ENCODE measurements around the gene TECTB.

Gene TECTB

DNA sequence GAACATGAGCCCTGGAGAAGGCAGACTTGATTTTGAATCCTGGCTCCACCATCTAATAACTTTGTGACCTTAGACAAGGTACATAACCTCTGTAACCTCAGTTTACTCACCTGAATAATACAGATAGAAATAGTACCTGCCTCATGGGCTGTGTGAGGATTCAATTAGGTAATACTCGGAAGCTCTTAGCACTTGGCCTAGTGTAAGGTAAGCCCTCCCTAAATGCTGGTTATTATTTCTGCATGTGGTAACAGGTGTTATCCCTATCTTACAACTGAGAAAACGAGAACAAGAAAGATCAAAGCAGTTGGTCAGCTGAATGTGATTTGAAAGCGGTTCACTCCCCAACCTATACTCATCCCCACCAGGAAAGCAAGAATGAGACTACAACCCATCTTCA is 62.0 kb downstream of the TECTB start:
- in situ Hi-C loops (cut with HindIII; ENCODE audit: low sequenced_read_pairs), result no loop called here

DNA sequence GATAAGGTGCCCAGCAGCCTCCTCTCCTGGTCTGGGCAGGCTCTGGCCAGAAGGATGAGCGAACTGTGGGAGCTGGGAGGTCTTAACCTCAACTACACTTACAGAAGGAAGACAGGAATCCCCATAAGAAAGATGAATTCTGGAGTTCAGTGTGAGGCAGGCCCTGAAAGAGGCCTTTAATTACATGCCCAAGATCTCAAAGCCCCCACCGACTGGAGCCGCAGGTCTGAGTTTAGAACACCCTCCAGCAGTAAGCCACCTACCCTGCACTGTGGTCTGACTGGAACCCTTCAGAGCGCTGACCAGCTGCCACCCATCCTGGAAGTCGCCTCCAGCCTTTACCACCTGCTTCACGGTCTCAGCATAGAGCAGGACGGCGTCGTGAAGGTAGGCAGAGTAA is 62.5 kb downstream of the TECTB start:
- in situ Hi-C loops (cut with HindIII; ENCODE audit: low sequenced_read_pairs), result no loop called here

DNA sequence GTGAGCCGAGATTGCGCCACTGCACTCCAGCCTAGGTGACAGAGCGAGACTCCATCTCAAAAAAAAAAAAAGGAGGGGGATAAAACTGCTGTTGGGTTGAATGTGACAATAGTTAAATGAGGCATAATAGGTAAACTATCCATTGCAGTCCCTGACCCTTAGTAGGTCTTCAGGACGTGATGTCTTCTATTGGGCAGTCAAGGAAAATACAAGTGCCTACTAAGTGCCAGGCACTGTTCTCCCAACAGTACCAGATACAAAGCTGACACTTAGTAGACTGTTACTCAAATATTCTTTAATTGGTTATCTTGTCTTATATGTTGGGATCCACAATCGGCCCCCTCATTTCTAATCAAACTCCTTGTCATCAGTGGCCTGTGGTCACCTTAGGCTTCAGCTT is 63.6 kb downstream of the TECTB start:
- in situ Hi-C loops (cut with HindIII; ENCODE audit: low sequenced_read_pairs), result no loop called here

DNA sequence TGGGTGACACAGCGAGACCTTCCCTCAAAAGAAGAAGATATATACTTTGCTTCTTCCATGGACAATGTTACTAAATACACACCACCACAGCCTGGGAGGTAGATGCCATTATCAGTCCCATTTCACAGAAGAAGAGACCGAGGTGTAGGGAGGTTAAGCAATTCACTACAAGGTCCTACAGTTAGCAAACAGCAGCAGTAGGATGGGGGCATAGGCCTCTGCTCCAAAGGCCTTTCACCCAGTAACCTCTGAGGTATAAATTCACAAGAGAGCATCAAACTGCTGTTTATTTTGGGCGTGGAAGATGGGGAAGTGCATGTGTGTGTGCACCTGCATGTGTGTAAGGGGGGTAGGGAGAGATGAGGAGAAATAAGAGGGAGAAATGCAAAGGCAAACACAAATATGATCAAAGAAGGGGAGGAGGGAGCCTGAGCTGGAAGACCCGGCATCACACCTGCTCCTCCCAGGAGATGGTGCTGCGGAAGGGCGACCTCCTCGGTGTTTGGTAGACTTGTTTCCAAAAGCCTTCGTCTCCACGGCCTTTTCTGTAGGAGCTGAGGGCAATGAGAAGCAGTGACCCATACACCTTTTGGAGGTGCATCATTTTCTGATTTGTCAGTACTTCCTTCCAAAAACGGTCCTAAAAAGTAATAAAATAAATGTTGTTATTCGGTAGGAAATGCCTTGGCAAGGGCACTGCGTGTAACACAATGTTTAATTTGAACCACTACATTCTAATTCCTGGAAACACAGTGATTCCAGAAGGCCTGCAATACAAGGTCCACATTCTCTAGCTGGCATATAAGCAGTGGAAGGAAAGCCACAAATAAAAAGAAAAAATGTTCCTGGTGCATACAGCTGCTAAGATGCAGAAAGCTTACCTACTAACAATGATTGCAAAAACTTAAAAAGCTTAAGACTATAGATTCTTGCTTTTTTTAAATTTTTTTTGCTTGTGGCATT is 64.8 kb downstream of the TECTB start:
- in situ Hi-C loops (cut with HindIII; ENCODE audit: low sequenced_read_pairs), result no loop called here

DNA sequence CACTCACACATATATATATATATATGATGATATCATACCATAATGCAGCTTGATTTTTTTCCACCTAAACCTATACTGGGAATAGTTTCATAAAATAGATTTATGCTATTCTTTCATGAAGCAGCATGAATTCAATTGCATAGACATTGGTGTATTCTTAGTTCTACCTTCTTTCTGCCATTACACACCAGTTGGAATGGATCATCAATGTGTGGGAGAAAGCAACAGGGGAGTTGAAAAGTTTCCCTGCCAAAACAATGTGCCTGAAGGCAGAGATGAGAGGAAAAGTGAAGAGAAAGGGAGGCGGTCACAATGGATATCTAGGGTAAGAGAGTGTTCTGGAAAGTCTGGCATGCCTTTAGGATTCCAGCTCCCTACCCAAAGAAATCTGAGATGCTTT is 65.6 kb downstream of the TECTB start:
- in situ Hi-C loops (cut with HindIII; ENCODE audit: low sequenced_read_pairs), result no loop called here

DNA sequence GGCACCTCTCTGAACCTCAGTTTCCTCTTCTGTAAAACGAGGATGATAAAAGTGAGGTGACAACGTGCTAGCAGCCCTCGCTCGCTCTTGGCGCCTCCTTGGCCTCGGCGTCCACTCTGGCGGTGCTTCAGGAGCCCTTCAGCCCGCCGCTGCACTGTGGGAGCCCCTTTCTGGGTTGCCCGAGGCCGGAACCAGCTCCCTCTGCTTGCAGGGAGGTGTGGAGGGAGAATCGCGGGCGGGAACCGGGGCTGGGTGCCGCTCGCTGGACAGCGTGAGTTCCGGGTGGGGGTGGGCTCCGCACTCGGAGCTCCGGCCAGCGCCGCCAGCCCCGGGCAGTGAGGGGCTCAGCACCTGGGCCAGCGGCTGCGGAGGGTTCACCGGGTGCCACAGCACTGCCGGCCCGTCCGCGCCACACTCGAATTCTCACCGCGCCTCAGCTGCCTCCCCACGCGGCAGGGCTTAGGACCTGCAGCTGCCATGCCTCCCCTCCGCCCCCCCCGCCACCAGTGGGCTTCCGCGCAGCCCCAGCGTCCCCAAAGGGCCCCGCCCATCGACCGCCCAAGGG is 66.4 kb downstream of the TECTB start:
- in situ Hi-C loops (cut with HindIII; ENCODE audit: low sequenced_read_pairs), result no loop called here

DNA sequence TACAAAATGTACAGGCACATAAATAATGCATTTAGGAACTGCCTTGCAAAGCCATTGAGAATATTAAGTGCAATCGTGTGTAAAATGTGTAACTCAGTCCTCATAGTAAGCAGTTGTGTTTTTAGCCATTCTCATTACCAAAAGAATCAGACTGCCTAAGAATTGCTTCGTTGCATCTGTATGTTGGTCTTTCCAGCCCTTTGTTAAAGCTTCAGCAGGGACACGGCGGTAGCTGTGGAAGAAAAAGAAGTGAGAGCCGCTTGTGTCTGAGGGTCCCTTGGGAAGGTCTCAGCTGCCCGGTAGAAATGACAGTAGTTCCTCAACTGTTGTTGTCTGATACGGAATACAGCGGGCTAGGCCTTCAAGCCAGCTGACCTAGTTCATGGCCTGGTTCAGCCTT is 67.9 kb downstream of the TECTB start:
- in situ Hi-C loops (cut with HindIII; ENCODE audit: low sequenced_read_pairs), result no loop called here

DNA sequence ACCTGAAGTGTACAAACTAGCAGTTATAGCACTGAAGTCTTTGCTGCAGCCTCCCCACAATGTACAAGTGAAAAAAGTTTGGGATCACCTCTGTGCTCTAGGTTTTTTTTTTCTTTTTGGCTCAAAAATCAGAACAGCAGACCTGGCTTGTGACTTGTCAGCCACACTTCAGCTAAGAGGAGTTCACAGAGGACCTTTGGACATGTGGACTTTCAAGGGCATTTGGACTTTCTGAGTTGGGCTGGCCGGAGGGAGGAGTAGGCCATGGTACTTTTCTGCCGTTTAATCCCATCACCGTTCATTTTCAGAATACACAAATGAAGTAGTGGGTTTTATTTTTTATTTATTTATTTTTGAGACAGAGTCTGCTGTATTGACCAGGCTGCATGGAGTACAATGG is 68.8 kb downstream of the TECTB start:
- in situ Hi-C loops (cut with HindIII; ENCODE audit: low sequenced_read_pairs), result no loop called here

DNA sequence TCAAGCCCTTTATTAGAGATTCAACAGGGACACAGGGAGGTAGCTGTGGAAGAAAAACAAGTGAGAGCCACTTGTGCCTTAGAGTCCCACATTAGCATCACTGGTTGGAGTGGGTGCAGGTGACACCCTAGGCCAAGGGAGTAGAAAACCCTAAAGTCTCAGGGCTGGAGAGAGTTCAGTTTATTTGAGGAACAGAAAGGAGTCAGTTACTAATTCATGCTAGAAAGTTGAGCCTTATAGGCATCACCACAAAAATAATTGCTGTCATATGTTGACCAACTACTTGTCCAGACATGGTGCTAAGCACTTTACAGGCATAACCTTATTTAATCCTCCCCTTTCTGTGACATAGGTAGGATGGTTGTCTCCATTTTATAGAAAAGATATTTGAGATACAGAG is 69.8 kb downstream of the TECTB start:
- in situ Hi-C loops (cut with HindIII; ENCODE audit: low sequenced_read_pairs), result no loop called here
